ENCODE results near the gene ATG7.

GRCh38 chr3:11522398-11522715, 250.2 kb downstream of the ATG7 start:
- TF ChIP-seq CTCF (conservative IDR thresholded peaks at IDR 0.05; ENCODE audit: low read length) (no peak), EZH2phosphoT487 (IDR thresholded peaks at IDR 0.05; ENCODE audit: borderline replicate concordance, low read depth, low read length) (no peak)

Measured in OCI-LY7 (cell line).